Measurements from ENCODE around the gene GALNT14. TPM values are rescaled to one million over a fixed set of nuclear protein-coding genes. Genes with fewer than 3 reads are reported as not detected.

GALNT14 gene
- total and polyA plus RNA-seq, 10 of the 15 experiments (the other 5 are each of a cell fraction or from before 2014, with no cell fraction given) = 3.7 to 17.8 (median 6.0) TPM

DNA sequence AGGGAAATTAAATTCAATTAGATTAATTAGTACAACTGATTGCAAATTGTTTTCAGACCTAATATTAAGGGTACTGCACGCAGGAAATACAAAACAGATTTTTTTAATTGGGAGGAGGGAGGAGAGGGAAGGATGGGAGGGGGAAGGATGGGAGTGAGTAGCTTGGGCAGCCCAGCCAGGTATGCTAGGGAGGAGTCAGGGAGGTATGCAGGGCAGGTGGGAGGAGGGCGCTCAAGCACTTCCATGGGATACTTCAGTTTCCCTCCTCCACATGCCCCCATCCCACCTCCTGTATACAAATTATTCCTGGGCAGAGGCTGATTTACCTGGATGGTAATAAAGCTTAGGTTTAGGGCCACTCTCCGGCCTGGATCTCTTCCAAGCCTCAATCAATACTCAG is 254.4 kb downstream of the GALNT14 start (continued):
- TF ChIP-seq RELA (IDR thresholded peaks at IDR 0.05; ENCODE audit: borderline replicate concordance, partially characterized antibody) (no peak), GABPA (IDR thresholded peaks at IDR 0.05; ENCODE audit: low read depth) (no peak)
- TF ChIP-seq, protein P1, sequence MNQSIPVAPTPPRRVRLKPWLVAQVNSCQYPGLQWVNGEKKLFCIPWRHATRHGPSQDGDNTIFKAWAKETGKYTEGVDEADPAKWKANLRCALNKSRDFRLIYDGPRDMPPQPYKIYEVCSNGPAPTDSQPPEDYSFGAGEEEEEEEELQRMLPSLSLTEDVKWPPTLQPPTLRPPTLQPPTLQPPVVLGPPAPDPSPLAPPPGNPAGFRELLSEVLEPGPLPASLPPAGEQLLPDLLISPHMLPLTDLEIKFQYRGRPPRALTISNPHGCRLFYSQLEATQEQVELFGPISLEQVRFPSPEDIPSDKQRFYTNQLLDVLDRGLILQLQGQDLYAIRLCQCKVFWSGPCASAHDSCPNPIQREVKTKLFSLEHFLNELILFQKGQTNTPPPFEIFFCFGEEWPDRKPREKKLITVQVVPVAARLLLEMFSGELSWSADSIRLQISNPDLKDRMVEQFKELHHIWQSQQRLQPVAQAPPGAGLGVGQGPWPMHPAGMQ (IDR thresholded peaks at IDR 0.05; ENCODE audit: borderline replicate concordance) = no peak

DNA sequence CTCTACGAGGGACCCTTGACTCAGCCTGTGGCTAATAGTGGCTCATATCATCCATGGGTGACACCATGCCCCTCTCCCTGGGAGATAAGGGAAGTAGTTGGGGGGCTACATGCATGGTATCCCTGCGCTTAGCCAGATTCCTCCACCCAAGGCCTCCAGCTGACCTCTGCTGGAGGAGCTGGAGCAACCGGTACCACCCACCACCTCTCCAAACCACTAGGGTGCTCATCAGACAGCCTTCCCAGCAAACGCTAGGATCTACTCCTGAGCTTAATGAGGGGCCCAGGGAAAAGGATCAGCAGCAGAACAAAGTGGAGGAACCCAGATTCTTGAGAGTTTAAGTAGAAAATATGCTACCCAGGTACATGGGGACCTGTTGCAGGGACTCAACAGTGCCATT is 255.1 kb downstream of the GALNT14 start:
- intact Hi-C loops (cut with micrococcal nuclease; ENCODE audit: unreplicated experiment) = no loop called here
- FAIRE-seq = no peak
- no peak overlapping the region for H3K4me3 ChIP-seq

More for the DNA sequence above, 255.1 kb downstream of the GALNT14 start:
- H3K27ac ChIP-seq (ENCODE audit: control insufficient read depth, insufficient read depth) = no peak overlapping the region
- ATAC-seq (no peak), DNase-seq (ENCODE audit: low read depth, low spot score) (no peak)
- no peak overlapping the region for H3K4me2 ChIP-seq (ENCODE audit: control insufficient read depth, insufficient read depth)
- CTCF ChIA-PET = interaction anchor here (1.2 kb wide), 1 partner anchor 255 kb away, joined by 3 read pairs; the partner anchor contains the start of gene GALNT14
- BruUV-seq (replicated peaks) = no TSS peak
- RAD21 ChIA-PET (ENCODE audit: unreplicated experiment) = no interaction called here
- POLR2A ChIA-PET = no interaction called here
- SMC1A ChIA-PET (ENCODE audit: uncharacterized antibody, unreplicated experiment) = no interaction called here
- no peaks in the 10 kb centered on the region for H3K36me3 ChIP-seq (ENCODE audit: control insufficient read depth in 2 of 2, insufficient read depth in 2 of 2, low read length in 1 of 2)
- 35% methylated on average over 4 of the region's 4 CpGs for WGBS (ENCODE audit: insufficient coverage, insufficient replicate concordance, low lambda C conversion rate, missing lambda C conversion rate)
- H3K4me1 ChIP-seq (ENCODE audit: control insufficient read depth, insufficient read depth, low read length) = no peaks in the 10 kb centered on the region
- H3K27me3 ChIP-seq (replicated peaks in 1 of 2; ENCODE audit: control insufficient read depth in 2 of 2, insufficient read depth in 2 of 2, low read length in 1 of 2) = no peaks in the 10 kb centered on the region
- TF ChIP-seq, protein P2, sequence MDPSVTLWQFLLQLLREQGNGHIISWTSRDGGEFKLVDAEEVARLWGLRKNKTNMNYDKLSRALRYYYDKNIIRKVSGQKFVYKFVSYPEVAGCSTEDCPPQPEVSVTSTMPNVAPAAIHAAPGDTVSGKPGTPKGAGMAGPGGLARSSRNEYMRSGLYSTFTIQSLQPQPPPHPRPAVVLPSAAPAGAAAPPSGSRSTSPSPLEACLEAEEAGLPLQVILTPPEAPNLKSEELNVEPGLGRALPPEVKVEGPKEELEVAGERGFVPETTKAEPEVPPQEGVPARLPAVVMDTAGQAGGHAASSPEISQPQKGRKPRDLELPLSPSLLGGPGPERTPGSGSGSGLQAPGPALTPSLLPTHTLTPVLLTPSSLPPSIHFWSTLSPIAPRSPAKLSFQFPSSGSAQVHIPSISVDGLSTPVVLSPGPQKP (IDR thresholded peaks at IDR 0.05; ENCODE audit: low read depth, low read length) = no peak
- TF ChIP-seq JUNB (IDR thresholded peaks at IDR 0.05) = no peak
- TF ChIP-seq, protein P3, sequence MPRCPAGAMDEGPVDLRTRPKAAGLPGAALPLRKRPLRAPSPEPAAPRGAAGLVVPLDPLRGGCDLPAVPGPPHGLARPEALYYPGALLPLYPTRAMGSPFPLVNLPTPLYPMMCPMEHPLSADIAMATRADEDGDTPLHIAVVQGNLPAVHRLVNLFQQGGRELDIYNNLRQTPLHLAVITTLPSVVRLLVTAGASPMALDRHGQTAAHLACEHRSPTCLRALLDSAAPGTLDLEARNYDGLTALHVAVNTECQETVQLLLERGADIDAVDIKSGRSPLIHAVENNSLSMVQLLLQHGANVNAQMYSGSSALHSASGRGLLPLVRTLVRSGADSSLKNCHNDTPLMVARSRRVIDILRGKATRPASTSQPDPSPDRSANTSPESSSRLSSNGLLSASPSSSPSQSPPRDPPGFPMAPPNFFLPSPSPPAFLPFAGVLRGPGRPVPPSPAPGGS (IDR thresholded peaks at IDR 0.05; ENCODE audit: borderline replicate concordance, insufficient read depth, low read depth, low read length, poor library complexity, severe bottlenecking) = no peak
- TF ChIP-seq NBN (IDR thresholded peaks at IDR 0.05) = no peak
- TF ChIP-seq NFYA (IDR thresholded peaks at IDR 0.05; ENCODE audit: borderline replicate concordance, low read depth, low read length) = no peak
- TF ChIP-seq RFX5 (IDR thresholded peaks at IDR 0.05; ENCODE audit: low read depth, low read length) = no peak
- TF ChIP-seq RB1 (IDR thresholded peaks at IDR 0.05; ENCODE audit: borderline replicate concordance) = no peak
- no peak for TF ChIP-seq NFIC (IDR thresholded peaks at IDR 0.05; ENCODE audit: low read depth, low read length)
- TF ChIP-seq RAD21 (IDR thresholded peaks at IDR 0.05; ENCODE audit: insufficient read depth, low read depth, low read length) = no peak
- no peak overlapping the region for H2AFZ ChIP-seq (ENCODE audit: control insufficient read depth, low read depth, low read length)
- in situ Hi-C loops (cut with MboI) = no loop called here
- H3K9ac ChIP-seq (ENCODE audit: control insufficient read depth, insufficient read depth, low read length) = no peak overlapping the region
- no peaks in the 10 kb centered on the region for H3K9me3 ChIP-seq (replicated peaks; ENCODE audit: control insufficient read depth, insufficient read depth, low read length)
- H3K79me2 ChIP-seq (ENCODE audit: control insufficient read depth, insufficient read depth, low read length) = no peaks in the 10 kb centered on the region
- H4K20me1 ChIP-seq (ENCODE audit: control insufficient read depth, insufficient read depth) = no peaks in the 10 kb centered on the region
